Fibroblast of skin of right biceps (primary cell): ENCODE data around the gene NCKAP5.
A peak's percentile ranks its signal among the peaks of the same experiment; 100 is the strongest.
"Not testable (repeated sequence)": the region's sequence is repeated elsewhere in the genome, so short reads cannot be mapped to it uniquely, and the experiment has no call there.

Experiments
- DNase-seq: peaks from one replicate; pipeline ENCODE4 v3.0.0-alpha.2; 2013

Gene NCKAP5

GRCh38 chr2:133519677-133520076 is 48.6 kb downstream of the NCKAP5 start:
- not testable (repeated sequence) for DNase-seq

- no peak for DNase-seq
Measured at GRCh38 chr2:133518700-133519344, 49.4 kb downstream of the NCKAP5 start.

DNA sequence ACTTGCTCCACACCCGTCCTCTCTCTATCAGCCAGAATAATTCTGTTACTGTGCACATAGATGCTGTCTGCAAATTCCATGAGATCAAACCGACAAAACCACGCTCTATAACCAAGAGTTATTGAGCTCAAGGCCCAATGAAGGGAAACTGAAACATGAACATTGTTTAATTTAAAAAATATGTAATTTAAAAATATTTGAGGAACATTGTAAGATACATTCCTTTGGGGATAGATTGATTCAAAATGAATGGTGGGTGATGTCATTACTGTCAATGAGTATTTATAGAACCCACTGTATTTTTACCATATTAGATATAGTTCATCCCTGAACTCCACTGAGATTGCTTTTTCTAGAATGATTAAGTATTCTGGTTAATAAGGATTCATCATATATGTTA is 50.4 kb downstream of the NCKAP5 start:
- peak; percentile 66 for DNase-seq

DNA sequence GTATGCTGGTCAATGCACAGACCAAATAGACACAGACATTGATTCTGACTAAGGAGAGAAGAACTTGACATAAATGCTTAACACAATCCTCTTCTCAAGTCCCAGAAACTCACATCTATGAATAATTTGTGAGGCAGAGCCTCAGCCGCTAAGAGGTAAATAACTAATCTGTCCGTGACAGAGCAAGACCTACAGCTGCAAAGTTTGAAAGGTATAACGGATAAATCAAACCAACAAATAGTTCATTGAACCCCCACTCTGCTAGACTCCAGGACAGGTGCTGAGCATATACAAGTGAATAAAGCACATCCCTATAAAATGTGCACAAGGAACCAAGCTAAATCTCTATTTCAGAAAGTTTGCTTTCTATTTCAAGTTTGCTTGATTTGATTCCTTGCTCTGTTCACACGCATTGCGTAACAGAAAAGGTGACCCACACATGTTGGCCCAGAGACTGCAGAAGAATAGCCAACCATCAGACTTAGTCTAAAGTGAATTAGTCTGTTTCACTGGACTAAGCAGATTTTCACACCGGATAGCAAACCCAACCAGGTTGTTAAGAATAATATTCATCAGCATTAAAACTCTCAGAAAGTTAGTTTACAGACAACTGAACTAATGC is 51.7 kb downstream of the NCKAP5 start:
- DNase-seq = no peak

DNA sequence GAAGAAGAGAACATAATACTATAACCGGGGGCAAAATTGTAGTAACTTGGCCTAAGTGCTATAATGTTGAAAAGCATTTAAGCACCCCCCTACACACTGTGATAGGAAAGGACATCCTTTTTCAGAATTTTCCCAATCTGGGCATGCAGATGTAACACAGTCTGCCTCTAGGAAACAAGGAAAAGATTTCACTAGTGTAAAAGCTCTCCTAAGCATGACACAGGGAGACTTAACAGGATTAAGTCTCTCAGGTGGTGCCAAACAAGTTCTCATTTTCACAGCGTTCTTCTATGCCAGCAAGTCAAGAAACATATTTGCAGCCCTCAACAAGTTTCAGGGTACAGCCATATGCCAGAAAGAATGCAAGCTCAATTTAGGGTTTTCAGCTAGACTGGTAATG is 53.0 kb downstream of the NCKAP5 start:
- DNase-seq = no peak

DNA sequence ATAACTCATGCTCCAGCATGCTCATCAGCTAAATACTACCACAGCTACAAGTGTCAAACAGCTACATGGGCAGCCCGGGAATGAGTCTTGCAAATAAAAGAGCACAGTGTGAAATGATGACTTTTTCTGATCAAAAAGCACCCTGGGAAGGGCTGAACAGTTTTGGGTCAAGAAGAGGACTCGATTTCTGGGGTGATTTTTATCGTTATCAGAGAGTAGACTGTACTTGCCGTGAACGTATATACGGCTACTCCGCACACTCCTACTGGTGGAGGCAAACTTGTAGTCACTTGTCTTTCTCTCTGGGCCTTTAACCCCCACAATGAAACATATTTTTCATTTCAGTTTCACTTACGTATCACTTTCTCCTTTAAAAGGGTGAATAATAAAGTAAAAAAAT is 54.4 kb downstream of the NCKAP5 start:
- DNase-seq = no peak

- no peak for DNase-seq
Measured at GRCh38 chr2:133512121-133512520, 56.1 kb downstream of the NCKAP5 start.

GRCh38 chr2:133511679-133512078 is 56.6 kb downstream of the NCKAP5 start:
- DNase-seq = no peak

GRCh38 chr2:133509777-133510176 is 58.5 kb downstream of the NCKAP5 start:
- no peak for DNase-seq

DNA sequence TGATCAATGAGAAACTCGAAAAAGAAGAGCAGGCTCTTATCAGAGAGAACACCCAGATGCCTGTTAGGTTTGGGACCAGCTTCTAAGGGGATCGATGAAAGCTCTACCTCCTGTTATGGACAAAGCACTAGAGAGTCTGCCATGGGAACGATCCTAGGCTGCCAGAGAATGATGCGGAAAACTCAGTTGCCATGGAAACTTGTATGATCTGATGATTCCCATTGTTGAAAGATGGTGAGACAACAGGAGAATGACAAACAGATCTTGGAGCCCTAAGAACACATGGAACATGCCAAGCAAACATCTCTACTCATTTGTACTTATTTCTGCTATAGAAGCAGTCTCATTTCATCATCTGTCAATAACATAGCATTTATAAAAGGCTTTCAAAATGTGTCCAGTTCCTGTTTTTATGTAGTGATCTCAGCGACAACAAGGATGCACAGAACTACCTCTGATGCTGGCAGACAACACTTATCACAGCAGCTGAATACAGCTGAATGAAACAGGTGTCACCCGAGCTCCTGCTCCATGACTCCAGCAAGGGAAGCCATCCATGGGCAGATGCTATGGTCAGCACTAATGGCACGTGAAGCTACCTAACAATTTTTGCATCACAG is 59.6 kb downstream of the NCKAP5 start:
- no peak for DNase-seq

DNA sequence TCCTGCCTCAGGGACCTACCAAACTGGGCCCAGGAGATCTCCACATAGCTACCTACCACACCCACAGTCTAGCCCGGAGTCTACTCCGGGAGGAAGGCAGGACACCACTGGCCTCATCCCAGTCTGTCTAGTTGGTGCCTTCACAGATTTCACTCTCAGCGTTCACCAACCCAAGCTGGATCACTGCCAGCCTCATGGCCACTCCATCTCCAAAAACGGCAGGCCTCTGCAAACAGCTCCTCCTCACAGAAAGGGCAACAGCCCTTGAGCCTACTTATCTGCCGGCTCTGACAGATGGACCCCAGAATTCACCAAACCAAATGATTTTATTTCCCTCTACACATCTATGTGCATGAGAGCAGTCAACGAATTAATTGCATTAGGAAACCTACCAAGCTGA is 61.3 kb downstream of the NCKAP5 start:
- DNase-seq = no peak

DNA sequence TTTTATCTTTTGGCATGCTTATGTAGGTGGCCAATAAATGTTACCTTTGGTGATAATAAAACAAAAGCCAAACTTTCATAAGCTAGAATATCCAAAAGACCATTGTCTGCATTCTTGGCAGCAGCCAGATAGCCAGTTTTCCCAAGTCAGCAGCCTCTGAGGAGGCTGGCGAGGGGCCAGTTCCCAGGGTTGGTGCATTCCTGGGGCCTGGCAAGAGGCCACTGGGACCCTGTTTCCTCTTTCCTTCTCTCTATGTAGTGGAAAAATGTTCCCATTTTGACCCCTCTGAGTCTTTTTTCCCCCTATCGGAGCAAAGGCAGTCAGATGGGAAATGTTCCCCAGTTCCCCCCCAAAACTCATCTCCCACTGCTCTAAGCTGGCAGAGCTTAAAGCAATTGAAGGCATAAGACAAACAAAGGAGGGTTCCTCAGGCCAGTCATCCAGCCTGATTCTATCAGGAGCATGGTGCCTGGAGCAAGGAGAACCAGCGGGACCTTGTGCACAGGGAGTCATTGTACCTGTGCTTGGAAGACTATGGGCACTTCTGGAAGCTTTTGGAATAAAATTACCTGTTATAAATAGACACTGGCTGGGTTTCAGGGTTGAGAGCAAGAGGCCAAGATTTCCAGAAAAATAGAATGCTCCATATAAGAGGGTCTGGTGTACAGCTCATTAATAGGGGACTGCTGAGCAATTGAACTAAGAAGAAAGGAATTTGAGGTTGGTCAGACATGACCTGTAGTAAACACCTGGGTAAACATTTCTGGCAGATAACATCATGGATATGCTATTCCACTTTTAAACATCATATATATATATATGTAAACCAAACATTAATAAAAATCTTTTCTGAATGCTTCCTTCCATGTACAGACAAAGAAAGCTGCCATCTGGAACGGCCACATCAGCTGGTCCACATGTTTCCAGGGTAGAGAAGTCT is 63.4 kb downstream of the NCKAP5 start:
- DNase-seq = peak; percentile 84

DNA sequence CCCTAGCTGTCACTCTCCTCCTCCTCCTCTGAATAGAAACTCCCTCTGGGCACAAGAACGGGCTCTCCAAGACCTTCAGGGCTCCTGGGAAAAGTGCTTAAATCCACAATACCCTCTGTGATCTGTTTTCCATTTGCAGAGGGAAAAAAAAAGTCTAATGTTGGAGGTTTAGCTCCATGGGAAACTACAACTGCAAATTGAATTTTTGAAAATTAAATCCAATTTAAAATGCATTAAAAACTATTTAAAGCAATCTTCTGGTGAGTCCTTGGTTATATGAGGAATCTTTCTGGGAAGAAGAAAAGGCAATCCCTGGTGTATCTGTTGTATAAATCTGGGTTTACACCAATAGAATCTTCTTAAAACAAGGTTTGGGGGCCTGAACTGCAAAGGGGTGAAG is 64.3 kb downstream of the NCKAP5 start:
- DNase-seq = no peak

- DNase-seq = no peak
Measured at GRCh38 chr2:133503323-133503722, 64.9 kb downstream of the NCKAP5 start.

- DNase-seq = no peak
Measured at GRCh38 chr2:133502678-133503077, 65.6 kb downstream of the NCKAP5 start.

GRCh38 chr2:133500917-133501316 is 67.3 kb downstream of the NCKAP5 start:
- no peak for DNase-seq

DNA sequence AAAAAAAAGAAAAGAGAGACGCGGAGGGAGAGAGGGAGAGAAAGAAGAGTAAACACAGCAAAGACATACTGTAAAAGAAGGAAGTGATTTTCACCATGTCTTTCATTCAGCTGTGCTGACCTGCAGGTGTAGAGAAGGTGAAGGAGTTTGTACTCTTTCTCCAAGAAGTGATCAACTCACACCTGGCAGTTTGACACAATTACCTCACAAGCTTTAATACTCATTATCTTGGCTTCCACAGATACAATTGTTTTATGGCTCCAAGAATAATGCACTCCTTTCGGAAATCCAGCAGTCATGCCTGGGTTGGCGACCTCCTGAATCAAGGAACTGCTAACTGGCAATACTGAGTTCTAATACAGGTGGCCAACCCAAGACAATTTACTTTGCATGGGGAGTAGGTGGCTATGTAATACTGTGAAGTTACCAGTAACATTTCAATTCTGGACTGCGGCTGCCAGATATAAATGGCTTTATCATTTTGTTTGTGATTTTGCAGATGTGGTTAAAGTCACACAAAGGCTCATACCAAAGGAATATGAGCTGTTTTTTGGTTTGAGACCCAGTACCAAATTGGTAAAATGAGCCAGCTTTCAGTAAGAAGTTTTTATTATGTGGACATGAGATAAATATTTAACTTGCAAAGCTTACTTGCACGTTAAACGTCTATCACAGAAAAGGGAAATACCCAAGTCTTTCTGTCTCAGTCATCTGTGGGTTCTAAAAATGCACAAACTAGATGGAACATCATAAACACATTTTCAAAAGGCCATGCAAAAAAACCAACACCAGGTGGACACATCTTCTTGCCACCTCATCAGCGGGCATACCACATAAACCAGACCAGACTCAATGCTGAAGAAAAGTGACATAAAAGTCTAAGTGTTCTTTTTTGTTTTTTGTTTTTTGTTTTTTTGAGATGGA is 69.3 kb downstream of the NCKAP5 start:
- no peak for DNase-seq

DNA sequence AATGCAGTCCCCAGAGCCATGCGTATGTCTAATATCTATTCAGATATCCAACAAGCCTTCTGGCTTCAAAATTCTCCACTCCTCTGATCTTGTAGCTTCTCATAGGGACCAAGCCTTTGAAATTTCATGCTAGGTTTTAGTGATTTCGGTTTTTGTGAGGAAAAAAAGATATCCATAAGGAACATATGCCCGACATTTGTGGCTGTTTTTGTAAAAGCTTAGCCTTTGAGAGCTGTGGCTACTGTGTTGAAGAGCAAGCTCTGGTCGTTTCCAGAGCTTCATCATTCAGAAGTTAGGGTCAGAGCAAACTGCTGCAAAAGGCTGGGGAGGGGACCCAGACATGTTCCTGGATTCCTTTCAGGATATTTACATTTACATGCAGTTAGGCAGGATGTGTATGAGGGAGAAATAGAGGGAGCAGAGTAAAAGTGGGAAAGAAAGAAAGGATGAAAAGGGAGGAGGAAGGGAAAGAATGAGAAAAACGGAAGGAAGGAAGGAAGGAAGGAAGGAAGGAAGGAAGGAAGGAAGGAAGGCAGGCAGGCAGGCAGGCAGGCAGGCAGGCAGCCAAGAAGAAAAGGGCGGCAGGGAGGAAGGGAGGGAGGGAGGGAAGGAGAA is 70.2 kb downstream of the NCKAP5 start:
- no peak for DNase-seq

DNA sequence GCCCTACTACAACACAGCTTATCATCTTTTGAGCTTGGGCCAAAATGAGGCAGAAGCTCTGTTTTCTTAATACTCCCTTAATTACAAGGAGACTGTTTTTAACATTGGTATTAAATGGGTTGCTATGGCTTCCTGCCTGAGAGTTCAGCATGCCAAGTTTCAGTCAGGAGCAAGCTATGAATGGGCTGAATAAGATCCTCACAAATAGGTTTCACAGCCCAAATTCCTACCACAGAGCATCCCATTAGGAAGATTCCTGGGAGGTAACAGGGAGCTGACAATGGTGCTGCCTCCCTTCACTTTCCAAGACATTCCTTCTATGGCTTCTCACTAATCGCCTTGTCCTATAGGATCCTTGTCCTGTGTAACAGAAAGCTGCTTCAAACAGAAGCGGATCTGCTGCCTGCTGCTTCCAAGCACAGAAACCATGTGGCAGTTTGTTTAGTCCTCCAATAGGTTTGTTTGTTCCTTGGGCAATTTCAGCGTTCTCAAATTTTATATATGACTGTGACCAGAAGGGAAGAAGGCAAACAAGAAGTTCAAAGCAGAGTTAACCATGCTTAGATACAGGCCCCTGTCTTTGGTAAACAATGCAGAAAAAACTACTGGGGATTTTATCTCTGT is 70.9 kb downstream of the NCKAP5 start:
- peak; percentile 69 for DNase-seq

DNA sequence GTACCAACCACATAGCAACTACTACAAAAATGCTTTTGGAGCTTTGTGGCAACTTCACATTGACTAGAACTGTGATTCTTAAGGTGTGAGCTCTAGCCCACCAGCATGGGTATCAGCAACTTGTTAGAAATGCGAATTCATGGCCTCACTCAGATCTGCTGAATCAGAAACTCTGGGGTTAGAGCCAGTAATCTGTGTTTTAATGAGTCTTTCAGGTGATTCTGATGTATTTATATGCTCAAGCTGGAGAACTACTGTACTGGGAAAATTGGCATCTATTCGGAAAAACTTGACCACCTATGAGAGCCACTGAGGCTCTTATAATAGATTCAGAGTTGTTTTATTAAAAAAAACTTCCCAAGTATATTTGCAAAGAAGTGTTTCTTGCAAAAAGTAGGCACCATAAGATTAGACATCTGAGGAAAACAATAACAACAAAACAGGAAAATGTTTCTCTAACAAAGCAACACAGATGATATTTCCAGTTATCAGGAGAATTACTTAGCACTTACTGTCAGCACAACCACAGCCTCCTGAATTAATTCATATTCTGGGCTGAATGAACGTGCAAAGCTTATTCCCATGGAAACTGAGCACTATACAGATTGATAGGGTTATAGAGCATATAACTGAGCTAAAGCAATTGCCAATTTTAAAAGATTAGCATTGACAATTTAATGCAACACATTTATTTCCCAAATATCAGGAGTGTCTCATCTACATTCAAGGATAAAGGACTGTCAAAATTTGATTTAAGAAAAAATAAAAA is 71.6 kb downstream of the NCKAP5 start:
- DNase-seq = no peak

- DNase-seq = no peak
Measured at GRCh38 chr2:133495226-133495625, 73.0 kb downstream of the NCKAP5 start.
